ENCODE data around the gene PHLPP1. TPM values are rescaled to one million over a fixed set of nuclear protein-coding genes. Genes with fewer than 3 reads are reported as not detected.

The PHLPP1 gene
- total RNA-seq, 2 experiments from 2014 or later, result 9.0 to 12.4 TPM

DNA sequence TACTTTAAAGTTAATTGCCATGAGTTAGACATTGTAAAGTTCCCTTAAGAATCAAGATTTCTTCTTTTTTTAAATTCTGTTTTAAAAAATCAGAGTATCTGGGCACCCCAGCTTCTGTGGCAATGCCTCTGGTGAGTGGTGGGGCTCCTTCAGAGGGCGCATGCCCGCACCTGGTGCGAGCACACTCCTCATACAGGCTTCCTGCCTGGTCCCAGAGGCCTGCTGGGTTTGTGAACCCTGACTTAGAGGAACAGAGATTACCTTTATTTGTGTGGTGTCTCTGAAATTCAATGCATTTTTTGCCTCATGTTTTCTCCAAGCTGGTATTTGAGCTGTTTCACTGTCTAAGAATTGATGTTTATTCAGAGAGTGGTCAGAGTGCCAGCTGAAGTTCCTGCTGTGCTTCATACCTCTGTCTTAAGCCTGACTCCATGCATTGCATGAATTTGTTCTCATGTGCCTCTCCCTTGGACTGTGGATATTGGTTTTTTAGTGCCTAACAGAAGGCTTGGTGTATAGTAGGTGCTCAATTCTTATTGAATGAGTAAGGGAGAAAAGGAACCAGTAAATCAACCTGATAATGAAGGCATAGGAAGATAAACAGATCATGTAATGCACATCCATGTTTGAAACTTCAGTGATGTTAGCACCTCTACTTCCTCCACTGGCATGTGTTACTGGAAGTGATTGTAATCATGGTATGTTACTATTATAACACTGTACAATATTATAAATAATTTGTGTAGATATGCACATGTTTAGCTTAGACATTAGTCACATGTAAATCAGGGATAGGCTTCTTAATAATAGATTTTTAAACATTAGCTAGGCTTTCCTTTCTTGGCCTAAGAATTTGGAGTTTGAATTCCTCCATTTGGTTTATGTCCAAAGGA lies 29.0 kb downstream of the PHLPP1 start:
- no peak overlapping the region for H3K4me3 ChIP-seq (ENCODE audit: low read depth, low read length, poor library complexity, severe bottlenecking)
- H3K27ac ChIP-seq (ENCODE audit: low read depth, low read length, poor library complexity, severe bottlenecking), result peak overlapping the region; percentile 40
- no peaks in the 10 kb centered on the region for H3K36me3 ChIP-seq (ENCODE audit: insufficient read depth, low read length)
- intact Hi-C loops (cut with micrococcal nuclease; ENCODE audit: unreplicated experiment), result no loop called here
- ChIA-PET POLR2A (interaction anchor here (0.6 kb wide), 1 partner anchor 154 kb away, joined by 5 read pairs; no protein-coding TSS in a partner anchor), CTCF (ENCODE audit: unreplicated experiment) (no interaction called here)
- H3K4me2 ChIP-seq (ENCODE audit: low read length), result peak overlapping the region; percentile 60
- DNase-seq (ENCODE audit: low spot score), result peak; percentile 69
- H3K79me2 ChIP-seq (ENCODE audit: insufficient read depth, low read depth, low read length), result peaks cover 12% of the 10 kb centered on the region; the same call in 1 of the 2 replicates
- no TSS peak for BruUV-seq (replicated peaks)
- H2AFZ ChIP-seq (ENCODE audit: low read length), result no peak overlapping the region
- peaks cover 16% of the 10 kb centered on the region for H3K4me1 ChIP-seq (ENCODE audit: insufficient read depth, low read length, poor library complexity, severe bottlenecking)
- no peaks in the 10 kb centered on the region for H4K20me1 ChIP-seq (ENCODE audit: insufficient read depth, low read length)
- no peaks in the 10 kb centered on the region for H3K9me2 ChIP-seq (ENCODE audit: insufficient read depth, low read length)
- H3K9me3 ChIP-seq (ENCODE audit: low read length), result no peaks in the 10 kb centered on the region
- TF ChIP-seq EZH2phosphoT487 (IDR thresholded peaks at IDR 0.05; ENCODE audit: borderline replicate concordance, low read depth, low read length), result no peak
- TF ChIP-seq, protein P1, sequence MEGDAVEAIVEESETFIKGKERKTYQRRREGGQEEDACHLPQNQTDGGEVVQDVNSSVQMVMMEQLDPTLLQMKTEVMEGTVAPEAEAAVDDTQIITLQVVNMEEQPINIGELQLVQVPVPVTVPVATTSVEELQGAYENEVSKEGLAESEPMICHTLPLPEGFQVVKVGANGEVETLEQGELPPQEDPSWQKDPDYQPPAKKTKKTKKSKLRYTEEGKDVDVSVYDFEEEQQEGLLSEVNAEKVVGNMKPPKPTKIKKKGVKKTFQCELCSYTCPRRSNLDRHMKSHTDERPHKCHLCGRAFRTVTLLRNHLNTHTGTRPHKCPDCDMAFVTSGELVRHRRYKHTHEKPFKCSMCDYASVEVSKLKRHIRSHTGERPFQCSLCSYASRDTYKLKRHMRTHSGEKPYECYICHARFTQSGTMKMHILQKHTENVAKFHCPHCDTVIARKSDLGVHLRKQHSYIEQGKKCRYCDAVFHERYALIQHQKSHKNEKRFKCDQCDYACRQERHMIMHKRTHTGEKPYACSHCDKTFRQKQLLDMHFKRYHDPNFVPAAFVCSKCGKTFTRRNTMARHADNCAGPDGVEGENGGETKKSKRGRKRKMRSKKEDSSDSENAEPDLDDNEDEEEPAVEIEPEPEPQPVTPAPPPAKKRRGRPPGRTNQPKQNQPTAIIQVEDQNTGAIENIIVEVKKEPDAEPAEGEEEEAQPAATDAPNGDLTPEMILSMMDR (conservative IDR thresholded peaks at IDR 0.05; ENCODE audit: low read length), result 0 out of 2 replicates have a peak, but pooled peaks have one; percentile 32

DNA sequence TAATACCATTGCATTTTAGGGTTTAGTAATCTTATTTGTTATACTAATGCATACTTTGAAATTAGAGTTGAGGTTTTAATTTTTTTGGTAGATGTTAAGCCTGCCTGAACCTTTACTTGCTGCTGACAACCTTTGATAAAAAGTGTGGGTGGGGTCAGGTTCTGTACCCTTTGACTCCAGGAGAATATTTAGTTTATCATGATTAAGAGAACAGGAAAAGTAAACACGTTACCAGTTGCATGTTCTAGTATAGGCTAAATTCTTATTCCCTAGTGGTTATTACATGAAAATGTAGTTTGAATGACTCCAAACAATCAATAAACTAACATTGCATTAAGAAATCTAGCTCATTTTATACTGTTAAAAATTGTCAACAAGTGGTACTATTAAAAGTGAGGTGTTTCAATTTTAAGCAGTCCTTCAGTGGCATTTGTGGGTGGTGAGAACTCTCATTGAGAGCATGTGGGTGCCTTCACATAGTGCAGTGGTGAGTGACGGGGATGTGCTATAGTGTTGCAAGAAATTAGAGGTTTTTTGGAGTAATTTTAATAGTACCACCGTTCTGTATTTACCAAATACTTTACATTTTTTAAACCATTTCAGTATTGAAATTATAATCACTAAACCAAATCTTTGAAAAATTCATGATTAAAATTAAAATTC lies 29.9 kb downstream of the PHLPP1 start:
- Histone ChIP-seq H2AFZ (ENCODE audit: low read length) (no peak overlapping the region), H3K4me1 (ENCODE audit: insufficient read depth, low read length, poor library complexity, severe bottlenecking) (peaks cover 16% of the 10 kb centered on the region), H3K4me2 (ENCODE audit: low read length) (no peak overlapping the region), H3K79me2 (ENCODE audit: insufficient read depth, low read depth, low read length) (peaks cover 12% of the 10 kb centered on the region; the same call in 1 of the 2 replicates), H3K9me2 (ENCODE audit: insufficient read depth, low read length) (no peaks in the 10 kb centered on the region), H3K4me3 (ENCODE audit: low read depth, low read length, poor library complexity, severe bottlenecking) (no peak overlapping the region), H3K27ac (ENCODE audit: low read depth, low read length, poor library complexity, severe bottlenecking) (no peak overlapping the region), H3K36me3 (ENCODE audit: insufficient read depth, low read length) (no peaks in the 10 kb centered on the region), H3K9me3 (ENCODE audit: low read length) (no peaks in the 10 kb centered on the region), H4K20me1 (ENCODE audit: insufficient read depth, low read length) (no peaks in the 10 kb centered on the region)
- intact Hi-C loops (cut with micrococcal nuclease; ENCODE audit: unreplicated experiment), result no loop called here
- ChIA-PET POLR2A (no interaction called here), CTCF (ENCODE audit: unreplicated experiment) (no interaction called here)
- no peak for DNase-seq (ENCODE audit: low spot score)
- BruUV-seq (replicated peaks), result no TSS peak
- TF ChIP-seq, protein P1 (conservative IDR thresholded peaks at IDR 0.05; ENCODE audit: low read length), result no peak
- no peak for TF ChIP-seq EZH2phosphoT487 (IDR thresholded peaks at IDR 0.05; ENCODE audit: borderline replicate concordance, low read depth, low read length)

All from OCI-LY7 (cell line).